GM21723 (cell line): Measurements from ENCODE around the gene LACC1.

Experiments used
- ATAC-seq: cut with Tn5 transposase; IDR thresholded peaks from one replicate; pipeline ENCODE4 v1.9.1; 2021; ENCODE audit warnings: mild to moderate bottlenecking, moderate library complexity; ENCODE audit not compliant: unreplicated experiment

LACC1 gene

GRCh38 chr13:43939086-43939485 lies 59.4 kb downstream of the LACC1 start:
- ATAC-seq = no peak

DNA sequence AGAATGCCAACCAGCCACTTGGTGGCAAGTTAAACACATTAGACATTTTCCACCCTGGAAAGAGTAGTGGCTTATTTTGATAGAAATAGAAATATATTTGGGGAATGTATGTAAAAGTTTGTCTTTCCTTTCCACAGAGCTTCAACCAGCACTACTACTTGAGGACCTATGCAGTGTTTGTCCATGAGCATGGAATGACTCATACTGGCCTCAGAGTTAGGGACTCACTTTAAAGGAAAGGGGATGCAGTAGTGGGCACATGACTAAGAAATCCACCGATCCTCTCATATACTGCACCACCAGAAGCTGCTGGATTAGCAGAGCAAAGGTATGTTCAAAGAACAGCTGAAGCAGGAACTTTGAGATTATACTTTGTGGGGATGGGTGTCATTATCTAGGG lies 62.6 kb downstream of the LACC1 start:
- no peak for ATAC-seq
